Activated gamma-delta T cell treated with anti-CD3 and anti-CD28 coated beads, Interleukin-2, amount 50 U/mL, for 16 hours (primary cell): Measurements from ENCODE around the gene GLRA2.

Source experiments
- DNase-seq: peaks from one replicate; pipeline ENCODE4 v3.0.0-alpha.2; 2020; ENCODE audit warnings: low read depth

GLRA2 gene

GRCh38 chrX:14700982-14701381 lies 171.6 kb downstream of the GLRA2 start:
- no peak for DNase-seq

- no peak for DNase-seq
Measured at GRCh38 chrX:14702145-14702544, 172.8 kb downstream of the GLRA2 start.

GRCh38 chrX:14712096-14712495 lies 182.8 kb downstream of the GLRA2 start:
- DNase-seq = no peak

- no peak for DNase-seq
Measured at GRCh38 chrX:14717949-14718348, 188.6 kb downstream of the GLRA2 start.

GRCh38 chrX:14718403-14718802 lies 189.1 kb downstream of the GLRA2 start:
- no peak for DNase-seq

GRCh38 chrX:14729058-14729457 lies 199.7 kb downstream of the GLRA2 start:
- DNase-seq = no peak

GRCh38 chrX:14738643-14739042 lies 209.3 kb downstream of the GLRA2 start:
- no peak for DNase-seq

GRCh38 chrX:14753441-14753840 lies 224.1 kb downstream of the GLRA2 start:
- no peak for DNase-seq

- DNase-seq = no peak
Measured at GRCh38 chrX:14758029-14758491, 228.7 kb downstream of the GLRA2 start.

- no peak for DNase-seq
Measured at GRCh38 chrX:14775416-14775815, 246.1 kb downstream of the GLRA2 start.

GRCh38 chrX:14776901-14777300 lies 247.6 kb downstream of the GLRA2 start:
- DNase-seq = no peak

GRCh38 chrX:14777525-14777924 lies 248.2 kb downstream of the GLRA2 start:
- DNase-seq = no peak

- DNase-seq = no peak
Measured at GRCh38 chrX:14779580-14779979, 250.2 kb downstream of the GLRA2 start.
